AG20443 (cell line): ENCODE results near the gene CDKN2B-AS1.
A peak's percentile ranks its signal among the peaks of the same experiment; 100 is the strongest.
"Not testable (repeated sequence)": the region's sequence is repeated elsewhere in the genome, so short reads cannot be mapped to it uniquely, and the experiment has no call there.

ENCODE experiments used
- DNase-seq: peaks from one replicate; pipeline ENCODE4 v3.0.0; 2012; ENCODE audit warnings: low spot score, mixed read lengths

Gene CDKN2B-AS1

GRCh38 chr9:21994556-21995005, at the start of gene CDKN2B-AS1:
Gene CDKN2B-AS1, plus strand, starts transcription at chr9:21994791.
- peak; percentile 66 for DNase-seq

- DNase-seq: no peak
Observed at GRCh38 chr9:21945606-21946005, 49.0 kb upstream of the CDKN2B-AS1 start.

- no peak for DNase-seq
Observed at GRCh38 chr9:21958833-21959232, 35.8 kb upstream of the CDKN2B-AS1 start.

- DNase-seq: not testable (repeated sequence)
Observed at GRCh38 chr9:21959268-21959667, 35.3 kb upstream of the CDKN2B-AS1 start.

GRCh38 chr9:21961569-21961968, 33.0 kb upstream of the CDKN2B-AS1 start:
- DNase-seq: no peak

GRCh38 chr9:21964925-21965385, 29.6 kb upstream of the CDKN2B-AS1 start:
- DNase-seq: peak; percentile 74

GRCh38 chr9:21965401-21965951, 29.1 kb upstream of the CDKN2B-AS1 start:
- peak; percentile 89 for DNase-seq

- no peak for DNase-seq
Observed at GRCh38 chr9:21966140-21966851, 28.3 kb upstream of the CDKN2B-AS1 start.

- no peak for DNase-seq
Observed at GRCh38 chr9:21967169-21967568, 27.4 kb upstream of the CDKN2B-AS1 start.

- DNase-seq: no peak
Observed at GRCh38 chr9:21967702-21968101, 26.9 kb upstream of the CDKN2B-AS1 start.

- DNase-seq: peak; percentile 36
Observed at GRCh38 chr9:21968331-21969010, 26.1 kb upstream of the CDKN2B-AS1 start.

GRCh38 chr9:21969011-21969940, 25.3 kb upstream of the CDKN2B-AS1 start:
- DNase-seq: no peak

- no peak for DNase-seq
Observed at GRCh38 chr9:21969951-21970799, 24.4 kb upstream of the CDKN2B-AS1 start.

- DNase-seq: no peak
Observed at GRCh38 chr9:21970800-21971640, 23.6 kb upstream of the CDKN2B-AS1 start.

- DNase-seq: no peak
Observed at GRCh38 chr9:21972361-21972760, 22.2 kb upstream of the CDKN2B-AS1 start.

GRCh38 chr9:21974343-21974721, 20.3 kb upstream of the CDKN2B-AS1 start:
- DNase-seq: peak; percentile 10

- DNase-seq: peak; percentile 79
Observed at GRCh38 chr9:21974722-21975409, 19.7 kb upstream of the CDKN2B-AS1 start.

- DNase-seq: no peak
Observed at GRCh38 chr9:21976334-21976875, 18.2 kb upstream of the CDKN2B-AS1 start.

GRCh38 chr9:21982391-21982790, 12.2 kb upstream of the CDKN2B-AS1 start:
- DNase-seq: no peak
